HFF-Myc (cell line): ENCODE measurements around the gene MDM2.
A peak's percentile ranks its signal among the peaks of the same experiment; 100 is the strongest.

Experiments
- DNase-seq: peaks from one replicate; pipeline ENCODE4 v3.0.0-alpha.2; 2011; ENCODE audit warnings: low read depth; ENCODE audit errors: extremely low read depth
- H3K4me3 ChIP-seq: replicated peaks from 2 replicates; pipeline ENCODE4 v1.5.1; 2011; ENCODE audit warnings: low read depth, mild to moderate bottlenecking, control low read depth, low read length
- TF ChIP-seq, protein P1 (sequence below): IDR thresholded peaks from 2 replicates; pipeline ENCODE4 v1.5.1; 2012; ENCODE audit warnings: mild to moderate bottlenecking, low read depth, low read length, control low read depth; ENCODE audit errors: missing control alignments

Gene MDM2

DNA sequence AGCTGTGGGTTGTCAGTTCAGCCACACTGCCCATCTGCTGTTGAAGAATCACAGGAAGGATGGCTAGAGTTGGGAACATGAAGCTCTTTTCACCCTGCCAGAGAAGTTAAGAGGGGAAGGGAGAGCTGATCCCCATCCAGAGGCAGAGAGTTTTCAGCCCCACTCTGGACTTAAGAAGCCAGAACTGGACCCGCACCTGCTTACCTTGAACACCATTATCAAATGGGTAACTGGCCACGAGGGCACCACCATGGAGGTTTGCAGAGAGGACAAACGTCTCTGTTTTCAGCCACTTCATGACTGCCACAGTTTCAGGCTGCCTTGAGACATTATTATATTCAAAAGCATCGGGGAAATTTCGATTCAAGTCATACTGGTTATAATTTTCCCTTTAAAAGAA is 62.0 kb downstream of the MDM2 start:
- no peak overlapping the region for H3K4me3 ChIP-seq
- TF ChIP-seq, protein P1, sequence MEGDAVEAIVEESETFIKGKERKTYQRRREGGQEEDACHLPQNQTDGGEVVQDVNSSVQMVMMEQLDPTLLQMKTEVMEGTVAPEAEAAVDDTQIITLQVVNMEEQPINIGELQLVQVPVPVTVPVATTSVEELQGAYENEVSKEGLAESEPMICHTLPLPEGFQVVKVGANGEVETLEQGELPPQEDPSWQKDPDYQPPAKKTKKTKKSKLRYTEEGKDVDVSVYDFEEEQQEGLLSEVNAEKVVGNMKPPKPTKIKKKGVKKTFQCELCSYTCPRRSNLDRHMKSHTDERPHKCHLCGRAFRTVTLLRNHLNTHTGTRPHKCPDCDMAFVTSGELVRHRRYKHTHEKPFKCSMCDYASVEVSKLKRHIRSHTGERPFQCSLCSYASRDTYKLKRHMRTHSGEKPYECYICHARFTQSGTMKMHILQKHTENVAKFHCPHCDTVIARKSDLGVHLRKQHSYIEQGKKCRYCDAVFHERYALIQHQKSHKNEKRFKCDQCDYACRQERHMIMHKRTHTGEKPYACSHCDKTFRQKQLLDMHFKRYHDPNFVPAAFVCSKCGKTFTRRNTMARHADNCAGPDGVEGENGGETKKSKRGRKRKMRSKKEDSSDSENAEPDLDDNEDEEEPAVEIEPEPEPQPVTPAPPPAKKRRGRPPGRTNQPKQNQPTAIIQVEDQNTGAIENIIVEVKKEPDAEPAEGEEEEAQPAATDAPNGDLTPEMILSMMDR, result no peak
- no peak for DNase-seq

DNA sequence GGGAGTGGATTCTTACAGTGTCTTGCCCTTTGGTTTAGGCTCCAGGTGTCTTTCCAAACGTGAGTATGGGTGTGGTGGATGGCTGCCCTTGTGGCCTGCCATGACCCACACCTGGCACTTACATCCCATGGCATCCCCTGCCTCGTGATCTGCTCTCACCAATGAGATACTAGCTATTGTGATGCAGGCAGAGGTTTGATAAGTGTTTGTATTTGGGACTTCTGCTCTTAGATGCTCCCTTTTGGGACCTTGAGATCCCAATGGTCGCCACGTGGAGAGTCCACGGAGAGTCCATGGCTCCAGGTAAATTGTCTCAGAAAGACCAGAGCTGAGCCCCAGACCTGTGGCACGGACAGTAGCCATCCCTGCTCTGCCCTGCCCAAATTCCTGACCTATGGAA is 62.5 kb downstream of the MDM2 start:
- DNase-seq, result no peak
- H3K4me3 ChIP-seq, result no peak overlapping the region
- TF ChIP-seq, protein P1, result no peak

DNA sequence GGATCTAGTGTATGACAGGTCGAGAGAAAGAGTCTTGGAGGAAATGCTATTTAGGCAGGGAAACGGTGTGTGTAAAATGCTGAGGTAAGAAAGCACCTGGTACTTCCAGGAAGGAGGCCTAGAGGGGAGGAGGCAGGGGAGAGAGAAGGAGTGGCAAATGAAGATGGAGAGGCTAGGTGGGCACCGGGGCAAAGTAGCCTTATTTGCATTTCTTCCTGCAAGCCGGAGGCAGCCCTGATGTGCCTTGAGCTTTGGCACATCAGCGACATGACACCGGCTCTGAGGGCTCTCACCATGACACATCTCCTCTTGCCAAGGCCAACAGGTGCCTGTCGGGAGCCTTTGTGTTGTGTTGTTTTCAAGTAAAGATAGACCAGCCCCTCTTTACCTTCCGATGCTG is 63.4 kb downstream of the MDM2 start:
- TF ChIP-seq, protein P1, result no peak
- no peak for DNase-seq

DNA sequence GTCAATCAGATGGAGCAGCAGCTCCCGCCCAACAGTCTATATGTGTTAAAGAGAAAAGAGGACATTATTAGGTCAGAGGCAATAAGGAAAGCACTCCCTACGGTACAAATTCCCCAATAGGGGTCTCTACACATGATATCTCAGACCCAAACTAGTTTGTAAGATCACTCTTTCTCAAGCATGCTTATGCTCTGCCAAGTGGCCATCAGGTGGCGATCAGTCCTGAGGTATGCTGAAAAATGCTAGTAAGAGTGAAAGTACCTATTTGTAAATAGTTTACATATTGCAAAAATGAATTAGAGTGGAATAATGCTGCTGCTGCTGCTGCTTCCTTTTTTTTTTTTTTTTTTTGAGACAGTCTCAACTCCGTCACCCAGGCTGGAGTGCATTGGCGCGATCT is 63.9 kb downstream of the MDM2 start:
- TF ChIP-seq, protein P1, result peak; percentile 44
- no peak overlapping the region for H3K4me3 ChIP-seq
- no peak for DNase-seq

More for the DNA sequence above, 63.4 kb downstream of the MDM2 start:
- no peak overlapping the region for H3K4me3 ChIP-seq

DNA sequence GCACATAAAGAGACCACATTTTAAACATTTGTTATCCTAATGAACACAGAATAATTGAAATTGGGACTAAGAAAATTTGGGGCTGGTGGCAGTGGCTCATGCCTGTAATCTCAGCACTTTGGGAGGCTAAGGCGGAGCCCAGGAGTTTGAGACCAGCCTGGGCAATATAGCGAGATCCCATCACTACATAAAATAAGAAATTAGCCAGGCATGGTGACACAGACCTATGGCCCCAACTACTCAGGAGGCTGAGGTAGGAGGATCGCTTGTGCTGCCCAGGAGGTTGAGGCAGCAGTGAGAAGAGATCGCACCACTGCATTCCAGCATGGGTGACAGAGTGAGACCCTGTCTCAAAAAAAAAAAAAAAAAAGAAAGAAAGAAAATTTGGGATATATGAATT is 65.3 kb downstream of the MDM2 start:
- H3K4me3 ChIP-seq, result no peak overlapping the region
- no peak for DNase-seq
- TF ChIP-seq, protein P1, result no peak

DNA sequence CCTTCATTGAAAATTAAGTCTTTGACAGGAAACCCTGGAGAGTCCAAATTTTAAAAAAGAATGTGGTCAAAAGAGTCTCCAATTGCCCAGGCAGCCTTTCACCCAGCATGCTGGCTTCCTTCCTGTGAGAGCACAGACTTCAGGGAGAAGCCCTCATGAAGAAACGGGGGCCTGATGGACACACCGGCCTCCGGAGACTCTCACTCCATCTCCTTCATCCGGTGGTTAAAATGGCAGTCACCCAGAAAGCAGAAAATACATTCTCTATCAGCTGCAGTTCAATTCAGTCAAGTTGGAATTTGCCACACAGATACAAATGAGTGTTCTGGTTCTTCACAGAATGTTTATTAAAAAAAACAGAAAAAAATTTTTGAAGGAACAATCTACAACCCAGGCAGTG is 68.5 kb downstream of the MDM2 start:
- TF ChIP-seq, protein P1, result no peak
- H3K4me3 ChIP-seq, result no peak overlapping the region
- DNase-seq, result no peak

DNA sequence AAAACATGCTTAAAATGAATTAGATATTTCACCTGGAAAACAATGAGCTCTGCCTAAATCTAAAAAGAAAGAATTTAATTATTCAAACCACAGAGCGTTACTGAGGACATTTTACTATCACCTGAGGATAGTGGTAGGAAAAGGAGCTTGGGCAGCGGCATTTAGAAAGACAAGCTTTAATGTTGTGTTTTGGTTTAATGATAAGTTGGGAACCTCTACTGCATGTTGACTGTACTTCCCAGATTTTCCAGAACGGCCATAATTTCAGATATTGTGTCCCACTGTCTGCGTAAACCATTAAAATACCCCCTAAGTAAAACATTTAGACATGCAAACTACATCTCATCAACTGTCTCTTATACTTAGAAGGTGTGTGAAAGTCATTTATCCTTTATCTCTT is 69.6 kb downstream of the MDM2 start:
- no peak overlapping the region for H3K4me3 ChIP-seq
- no peak for DNase-seq
- TF ChIP-seq, protein P1, result no peak
